ENCODE data around the gene TLN1.

Gene TLN1

GRCh38 chr9:35679766-35680330 lies 52.1 kb downstream of the TLN1 start:
- intact Hi-C loops (cut with DNase I) = no loop called here

GRCh38 chr9:35679091-35679490 lies 52.9 kb downstream of the TLN1 start:
- DNase-seq = no peak
- intact Hi-C loops (cut with DNase I) = no loop called here

More at GRCh38 chr9:35679766-35680330, 52.1 kb downstream of the TLN1 start:
- no peak for DNase-seq

DNA sequence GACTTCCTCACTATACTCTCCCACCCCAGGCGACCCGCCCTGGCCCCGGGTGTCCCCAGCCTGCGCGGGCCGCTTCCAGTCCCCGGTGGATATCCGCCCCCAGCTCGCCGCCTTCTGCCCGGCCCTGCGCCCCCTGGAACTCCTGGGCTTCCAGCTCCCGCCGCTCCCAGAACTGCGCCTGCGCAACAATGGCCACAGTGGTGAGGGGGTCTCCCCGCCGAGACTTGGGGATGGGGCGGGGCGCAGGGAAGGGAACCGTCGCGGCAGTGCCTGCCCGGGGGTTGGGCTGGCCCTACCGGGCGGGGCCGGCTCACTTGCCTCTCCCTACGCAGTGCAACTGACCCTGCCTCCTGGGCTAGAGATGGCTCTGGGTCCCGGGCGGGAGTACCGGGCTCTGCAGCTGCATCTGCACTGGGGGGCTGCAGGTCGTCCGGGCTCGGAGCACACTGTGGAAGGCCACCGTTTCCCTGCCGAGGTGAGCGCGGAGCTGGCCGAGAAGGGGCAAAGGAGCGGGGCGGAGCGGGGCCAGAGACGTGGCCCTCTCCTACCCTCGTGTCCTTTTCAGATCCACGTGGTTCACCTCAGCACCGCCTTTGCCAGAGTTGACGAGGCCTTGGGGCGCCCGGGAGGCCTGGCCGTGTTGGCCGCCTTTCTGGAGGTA lies 56.1 kb downstream of the TLN1 start:
- peak in 17 of 42 donors; percentile 17 to 60 (median 43) for DNase-seq
- intact Hi-C loops (cut with DNase I) = no loop called here

DNA sequence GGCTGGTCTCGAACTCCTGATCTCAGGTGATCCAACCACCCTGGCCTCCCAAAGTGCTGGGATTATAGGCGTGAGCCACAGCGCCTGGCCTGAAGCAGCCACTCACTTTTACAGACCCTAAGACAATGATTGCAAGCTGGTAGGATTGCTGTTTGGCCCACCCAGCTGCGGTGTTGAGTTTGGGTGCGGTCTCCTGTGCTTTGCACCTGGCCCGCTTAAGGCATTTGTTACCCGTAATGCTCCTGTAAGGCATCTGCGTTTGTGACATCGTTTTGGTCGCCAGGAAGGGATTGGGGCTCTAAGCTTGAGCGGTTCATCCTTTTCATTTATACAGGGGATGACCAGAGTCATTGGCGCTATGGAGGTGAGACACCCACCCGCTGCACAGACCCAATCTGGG lies 56.8 kb downstream of the TLN1 start:
- DNase-seq = no peak
- intact Hi-C loops (cut with DNase I) = no loop called here

GRCh38 chr9:35674025-35674361 lies 58.0 kb downstream of the TLN1 start:
- intact Hi-C loops (cut with DNase I) = no loop called here
- DNase-seq = no peak

- peak in 7 of 42 donors; percentile 30 to 71 (median 36) for DNase-seq
- intact Hi-C loops (cut with DNase I) = no loop called here
These were observed 58.6 kb downstream of the TLN1 start, which contains the start of gene CA9 for GRCh38 chr9:35673132-35674024. Gene CA9 (plus strand): TSS chr9:35673928. CDS start chr9:35673960, 32 bp downstream.

DNA sequence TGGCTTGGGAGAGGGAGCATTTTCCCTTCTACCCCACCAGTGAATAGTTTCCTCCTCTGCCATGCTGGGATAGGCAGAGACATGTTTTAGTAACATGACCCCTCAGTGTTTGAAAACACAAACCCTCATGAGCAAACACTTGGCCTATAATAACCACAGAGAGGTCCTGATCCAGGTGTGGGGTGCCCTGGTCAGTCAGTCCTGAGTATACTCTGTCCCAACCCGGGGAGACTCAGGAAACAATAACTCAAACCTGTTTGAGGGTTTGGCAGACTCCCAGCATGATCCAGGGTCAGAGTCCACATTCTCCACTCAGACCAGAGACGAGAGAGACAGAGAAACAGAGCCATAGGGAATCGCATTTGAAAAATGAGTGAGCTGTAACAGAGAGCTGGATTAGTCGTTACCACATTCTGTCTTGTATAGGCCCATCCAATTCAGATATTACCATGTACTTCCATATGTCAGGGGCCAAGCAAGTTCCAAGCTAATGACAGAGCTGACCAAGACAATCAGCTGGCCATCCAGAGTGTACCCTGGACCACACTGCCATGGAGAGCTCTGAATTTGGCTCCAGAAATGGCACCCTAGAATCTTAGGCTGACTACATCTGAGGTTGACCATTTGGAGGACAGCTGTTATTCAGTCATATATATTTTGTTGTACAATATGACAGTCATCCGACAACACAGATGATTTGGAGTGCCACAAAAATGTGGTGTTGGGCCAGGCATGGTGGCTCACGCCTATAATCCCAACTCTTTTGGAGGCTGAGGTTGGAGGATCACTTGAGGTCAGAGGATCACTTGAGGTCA lies 62.5 kb downstream of the TLN1 start:
- intact Hi-C loops (cut with DNase I) = no loop called here
- DNase-seq = no peak

DNA sequence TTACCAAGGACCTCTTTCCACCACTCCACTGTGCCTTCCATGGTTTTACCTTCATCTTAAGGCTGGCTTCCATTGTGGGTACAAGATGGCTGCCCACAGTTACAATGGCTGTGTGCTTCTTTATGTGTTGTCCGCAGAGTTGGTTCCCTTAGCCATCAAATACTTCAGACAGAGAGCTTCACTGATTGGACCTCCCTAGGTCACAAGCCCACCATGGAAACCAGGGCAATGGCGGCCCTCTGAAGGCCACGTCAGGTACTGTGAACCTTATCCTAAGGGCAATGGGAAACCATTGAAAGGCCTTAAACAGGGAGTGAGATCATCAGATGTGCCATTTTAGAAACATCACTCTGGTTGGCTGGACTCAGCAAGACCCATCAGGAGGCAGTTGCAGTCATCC lies 64.1 kb downstream of the TLN1 start:
- no peak for DNase-seq
- intact Hi-C loops (cut with DNase I) = no loop called here

DNA sequence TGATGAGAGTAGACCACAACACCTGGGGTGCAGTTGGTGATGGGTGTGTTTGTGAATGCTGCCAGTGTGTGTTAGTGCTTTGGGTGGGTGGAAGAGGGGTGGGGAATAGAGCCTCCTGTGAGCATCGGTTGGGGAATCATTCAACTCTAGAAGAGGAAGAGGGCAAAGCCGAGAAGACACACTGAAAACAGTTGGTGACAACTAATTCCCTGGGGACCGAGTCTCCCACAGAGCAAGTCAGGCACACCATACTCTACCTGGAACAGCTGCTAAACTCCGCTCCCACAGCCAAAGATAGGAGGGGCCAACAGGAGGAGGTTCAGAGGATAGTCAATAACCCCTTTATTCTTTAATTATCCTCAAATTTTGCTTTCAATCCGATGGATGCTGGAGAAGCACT lies 65.4 kb downstream of the TLN1 start:
- no peak for DNase-seq
- intact Hi-C loops (cut with DNase I) = no loop called here

DNA sequence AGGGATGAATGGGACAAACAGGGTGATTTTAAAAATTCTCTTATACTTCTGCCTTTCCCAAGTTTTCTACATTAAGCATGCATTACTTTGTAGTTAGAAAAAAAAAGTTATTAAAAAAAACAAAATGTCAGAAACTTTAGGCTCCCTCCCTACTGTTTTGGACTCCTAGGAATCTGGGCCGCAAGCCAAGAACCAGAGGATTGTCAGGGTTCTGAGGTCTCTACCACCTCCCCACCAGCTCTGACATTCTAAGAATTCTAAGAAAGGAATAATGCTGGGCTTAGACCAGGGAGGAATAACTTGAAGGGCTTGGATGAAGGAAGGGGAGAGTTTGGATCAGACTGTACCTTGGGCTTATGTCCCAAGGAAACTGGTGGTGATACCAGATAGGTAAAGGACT lies 66.0 kb downstream of the TLN1 start:
- no peak for DNase-seq
- intact Hi-C loops (cut with DNase I) = no loop called here

DNA sequence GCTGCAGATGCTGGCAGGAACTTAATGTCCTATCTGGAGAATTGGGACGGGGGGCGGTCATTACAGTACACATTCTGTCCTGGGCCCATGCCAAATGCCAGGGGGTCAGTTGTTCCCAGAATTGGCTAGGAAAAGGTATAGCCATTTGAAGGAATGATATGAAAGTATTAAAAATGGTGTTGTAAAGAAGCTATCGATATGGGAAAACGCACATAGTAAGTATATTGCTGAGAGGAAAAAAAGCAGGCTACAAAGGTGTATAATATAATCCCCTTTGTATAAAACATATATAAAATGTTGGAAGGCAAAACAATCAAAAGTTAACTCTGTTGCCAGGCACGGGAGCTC lies 66.5 kb downstream of the TLN1 start:
- intact Hi-C loops (cut with DNase I) = no loop called here

GRCh38 chr9:35664531-35665470 lies 67.2 kb downstream of the TLN1 start, which contains the start of gene ARHGEF39:
Gene ARHGEF39 (minus strand): TSS chr9:35665195. CDS start chr9:35665169, 26 bp downstream.
- intact Hi-C loops (cut with DNase I) = no loop called here
- DNase-seq = peak; percentile 10 to 87 (median 73)

More for the DNA sequence above, 66.5 kb downstream of the TLN1 start:
- no peak for DNase-seq

GRCh38 chr9:35662437-35662836 lies 69.6 kb downstream of the TLN1 start:
- DNase-seq = no peak

GRCh38 chr9:35661756-35662350 lies 70.1 kb downstream of the TLN1 start:
- intact Hi-C loops (cut with DNase I) = no loop called here
- DNase-seq = no peak

More at GRCh38 chr9:35662437-35662836, 69.6 kb downstream of the TLN1 start:
- intact Hi-C loops (cut with DNase I) = no loop called here

DNA sequence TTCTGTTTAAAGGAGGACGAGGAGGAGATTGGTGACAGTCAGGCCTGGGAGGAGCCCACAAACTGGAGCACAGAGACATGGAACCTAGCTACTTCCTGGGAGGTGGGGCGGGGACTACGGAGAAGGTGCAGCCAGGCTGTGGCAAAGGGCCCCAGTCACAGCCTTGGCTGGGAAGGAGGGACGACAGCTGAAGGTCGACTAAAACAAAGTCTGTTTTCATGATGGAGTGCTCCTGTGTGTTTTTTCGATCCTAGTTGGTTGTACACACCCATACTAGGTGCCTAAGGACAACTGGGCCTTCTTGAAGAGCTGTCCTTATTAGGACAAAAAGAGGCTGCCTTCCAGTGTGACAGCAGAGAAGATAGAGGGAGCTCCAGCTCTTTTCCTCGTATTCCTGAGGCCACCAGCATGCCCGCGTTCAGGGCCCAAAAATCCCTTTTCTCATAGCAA lies 71.0 kb downstream of the TLN1 start:
- intact Hi-C loops (cut with DNase I) = no loop called here

GRCh38 chr9:35659340-35659739 lies 72.7 kb downstream of the TLN1 start:
- intact Hi-C loops (cut with DNase I) = no loop called here

More for the DNA sequence above, 71.0 kb downstream of the TLN1 start:
- DNase-seq = peak in 18 of 42 donors; percentile 14 to 75 (median 42)

DNA sequence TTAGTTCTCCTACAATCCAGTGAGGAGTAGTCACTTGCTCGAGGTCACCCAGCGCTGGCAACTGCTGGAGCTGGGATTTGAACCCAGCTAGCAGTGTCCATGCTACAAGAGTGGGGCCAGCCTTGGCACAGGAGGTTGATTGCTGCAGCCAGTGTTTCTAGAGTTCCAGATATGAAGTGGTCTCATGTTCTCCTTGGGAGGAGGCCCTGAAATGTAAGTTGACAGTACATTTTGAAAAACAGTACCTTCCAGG lies 73.1 kb downstream of the TLN1 start:
- intact Hi-C loops (cut with DNase I) = no loop called here
- DNase-seq = peak in 17 of 42 donors; percentile 9 to 58 (median 36)

More at GRCh38 chr9:35659340-35659739, 72.7 kb downstream of the TLN1 start:
- no peak for DNase-seq

Measured in head of caudate nucleus (tissue), 42 donors.